Measurements from ENCODE around the gene KIF25. TPM values are rescaled to one million over a fixed set of nuclear protein-coding genes. Genes with fewer than 3 reads are reported as not detected.

Gene KIF25, protein sequence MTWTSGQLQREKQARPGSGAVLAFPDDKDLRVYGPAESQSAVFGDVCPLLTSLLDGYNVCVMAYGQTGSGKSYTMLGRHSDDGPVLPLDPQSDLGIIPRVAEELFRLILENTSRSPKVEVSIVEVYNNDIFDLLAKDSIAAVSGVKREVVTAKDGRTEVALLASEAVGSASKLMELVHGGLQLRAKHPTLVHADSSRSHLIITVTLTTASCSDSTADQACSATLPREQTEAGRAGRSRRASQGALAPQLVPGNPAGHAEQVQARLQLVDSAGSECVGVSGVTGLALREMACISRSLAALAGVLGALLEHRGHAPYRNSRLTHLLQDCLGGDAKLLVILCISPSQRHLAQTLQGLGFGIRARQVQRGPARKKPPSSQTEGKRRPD
- total RNA-seq (not detected), polyA plus RNA-seq (not detected)

DNA sequence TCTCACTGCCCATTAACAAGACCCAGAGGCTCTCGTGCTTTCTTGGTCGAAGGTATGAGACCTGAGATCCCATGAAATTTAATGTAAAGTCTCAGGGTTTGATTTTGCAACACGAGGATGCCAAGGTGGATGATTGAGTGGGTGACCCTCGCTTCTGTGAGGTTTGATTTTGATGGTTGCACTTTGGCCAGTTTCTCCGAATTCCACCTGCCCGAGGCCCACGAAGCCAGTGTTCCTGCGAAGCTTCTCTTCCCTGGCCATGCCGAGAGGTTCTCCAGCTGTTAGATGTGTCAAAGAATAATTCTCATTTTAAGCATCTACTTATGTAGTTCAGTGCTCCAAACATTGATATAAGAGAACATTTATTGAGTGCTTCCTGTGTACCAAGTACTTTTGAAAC lies at the start of gene KIF25:
TSS of gene KIF25 (plus strand) at position 30 of the 400 bp plus-strand sequence. CDS start 31,915 bp downstream, outside the sequence.
- CTCF ChIA-PET = no interaction called here
- H3K27ac Mint-ChIP-seq = no peak within 1 kb of the TSS
- H3K36me3 Mint-ChIP-seq = peaks cover 0 to 4% (median 0%) of the 10 kb centered on the region in 3 donors
- H3K9me3 ChIP-seq (ENCODE audit: low read length) = no peaks in the 10 kb centered on the region
- H3K27ac ChIP-seq (ENCODE audit: low read depth, low read length) = no peak within 1 kb of the TSS
- H3K36me3 ChIP-seq (ENCODE audit: insufficient read depth, low read length) = no peaks in the 10 kb centered on the region
- H3K4me1 ChIP-seq (ENCODE audit: insufficient read depth, low read length) = no peaks in the 10 kb centered on the region
- H3K27me3 ChIP-seq (ENCODE audit: insufficient read depth, low read length, poor library complexity, severe bottlenecking) = no peaks in the 10 kb centered on the region
- no peak within 1 kb of the TSS for H3K4me3 ChIP-seq (ENCODE audit: low read length)
- H3K9me3 Mint-ChIP-seq = peaks cover 0 to 2% (median 0%) of the 10 kb centered on the region in 5 donors
- DNase-seq = no peak
- H3K4me1 Mint-ChIP-seq = no peaks in the 10 kb centered on the region
- POLR2A ChIA-PET = no interaction called here
- no peak within 1 kb of the TSS for H3K4me3 Mint-ChIP-seq
- peaks cover 7 to 10% of the 10 kb centered on the region in 2 donors for H3K27me3 Mint-ChIP-seq

DNA sequence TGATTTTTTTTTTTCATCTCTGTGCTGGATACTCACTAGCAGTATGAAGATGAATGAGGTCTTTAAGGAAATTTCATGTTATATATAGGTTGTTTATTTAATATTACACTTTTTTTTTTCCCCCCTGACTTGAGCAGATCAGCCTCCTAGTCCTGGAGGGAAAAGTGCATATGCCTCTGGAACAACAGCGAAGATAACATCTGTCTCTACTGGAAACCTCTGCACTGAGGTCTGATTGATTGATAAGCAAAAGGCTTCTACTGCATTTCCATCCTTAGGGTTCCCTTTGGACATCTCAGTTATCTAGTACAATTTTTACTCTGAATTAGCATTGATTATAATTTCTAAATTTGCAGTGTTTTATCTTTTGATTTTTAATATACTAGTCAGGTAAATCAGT lies 49.8 kb upstream of the KIF25 start:
- Mint-ChIP-seq H3K36me3 (peaks cover 0 to 16% (median 4%) of the 10 kb centered on the region in 3 donors), H3K9me3 (no peaks in the 10 kb centered on the region), H3K27me3 (no peaks in the 10 kb centered on the region), H3K27ac (no peak overlapping the region), H3K4me3 (no peak overlapping the region), H3K4me1 (no peaks in the 10 kb centered on the region)
- no peaks in the 10 kb centered on the region for H3K9me3 ChIP-seq (ENCODE audit: low read length)
- no peaks in the 10 kb centered on the region for H3K36me3 ChIP-seq (ENCODE audit: insufficient read depth, low read length)
- no peaks in the 10 kb centered on the region for H3K27me3 ChIP-seq (ENCODE audit: insufficient read depth, low read length, poor library complexity, severe bottlenecking)
- no peak overlapping the region for H3K4me3 ChIP-seq (ENCODE audit: low read length)
- H3K27ac ChIP-seq (ENCODE audit: low read depth, low read length) = no peak overlapping the region
- no peaks in the 10 kb centered on the region for H3K4me1 ChIP-seq (ENCODE audit: insufficient read depth, low read length)
- POLR2A ChIA-PET = no interaction called here
- CTCF ChIA-PET = no interaction called here
- no peak for DNase-seq

DNA sequence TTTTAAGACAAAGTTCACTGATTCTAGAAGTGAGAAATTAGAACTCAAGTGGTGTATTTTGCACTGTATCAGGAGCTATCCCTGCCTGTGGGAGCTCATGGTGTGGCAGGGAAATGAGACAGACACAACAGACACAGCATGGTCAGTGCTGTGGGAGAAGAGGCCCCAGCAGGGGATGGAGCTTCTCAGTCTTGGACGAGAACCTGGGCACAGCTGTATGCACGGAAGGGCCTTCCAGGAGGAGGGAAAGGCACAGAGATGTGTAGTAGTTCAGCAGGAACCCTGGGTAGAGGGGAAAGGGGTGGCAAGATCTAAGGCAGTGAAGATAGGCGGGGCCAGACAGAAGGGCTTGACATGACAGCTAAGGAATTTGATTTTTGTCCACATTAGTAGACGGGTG lies 48.8 kb upstream of the KIF25 start:
- no peak for DNase-seq
- Histone ChIP-seq H3K36me3 (ENCODE audit: insufficient read depth, low read length) (no peaks in the 10 kb centered on the region), H3K9me3 (ENCODE audit: low read length) (no peaks in the 10 kb centered on the region), H3K27me3 (ENCODE audit: insufficient read depth, low read length, poor library complexity, severe bottlenecking) (no peaks in the 10 kb centered on the region), H3K4me1 (ENCODE audit: insufficient read depth, low read length) (no peaks in the 10 kb centered on the region), H3K27ac (ENCODE audit: low read depth, low read length) (no peak overlapping the region), H3K4me3 (ENCODE audit: low read length) (no peak overlapping the region)
- H3K27ac Mint-ChIP-seq = no peak overlapping the region
- H3K4me3 Mint-ChIP-seq = no peak overlapping the region
- ChIA-PET CTCF (no interaction called here), POLR2A (no interaction called here)
- no peaks in the 10 kb centered on the region for H3K9me3 Mint-ChIP-seq
- H3K36me3 Mint-ChIP-seq = peaks cover 0 to 16% (median 4%) of the 10 kb centered on the region in 3 donors
- H3K4me1 Mint-ChIP-seq = no peaks in the 10 kb centered on the region
- H3K27me3 Mint-ChIP-seq = no peaks in the 10 kb centered on the region

DNA sequence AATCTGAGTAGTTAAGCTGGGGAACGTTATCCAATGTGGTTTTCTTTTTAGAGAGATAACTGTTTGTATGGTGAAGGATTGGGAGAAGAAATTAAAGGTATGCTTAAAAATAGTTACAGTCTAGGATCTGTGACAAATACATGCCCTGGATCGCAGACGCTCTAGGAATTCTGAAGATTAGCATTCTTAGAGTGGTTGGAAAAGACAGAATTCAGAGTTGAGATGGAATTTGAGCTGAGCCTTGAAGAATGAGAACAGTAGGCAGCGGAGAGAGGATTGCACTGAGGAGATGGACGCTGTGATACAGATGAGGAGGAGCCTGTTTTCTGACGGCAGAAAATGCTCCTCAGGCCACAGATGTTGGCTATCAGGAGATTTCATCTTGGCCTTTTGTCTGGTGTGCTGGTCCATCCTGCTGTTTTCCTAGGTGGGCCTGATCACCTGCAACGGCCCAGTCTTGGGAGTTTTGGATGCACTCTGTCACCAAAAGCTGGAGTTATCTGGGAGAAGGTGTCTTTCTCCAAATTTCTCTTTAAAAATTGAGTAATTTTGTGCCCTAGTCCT lies 48.3 kb upstream of the KIF25 start:
- H3K36me3 Mint-ChIP-seq = peaks cover 0 to 16% (median 4%) of the 10 kb centered on the region in 3 donors
- ChIA-PET POLR2A (no interaction called here), CTCF (no interaction called here)
- H3K4me3 ChIP-seq (ENCODE audit: low read length) = no peak overlapping the region
- no peaks in the 10 kb centered on the region for H3K9me3 Mint-ChIP-seq
- H3K9me3 ChIP-seq (ENCODE audit: low read length) = no peaks in the 10 kb centered on the region
- H3K4me1 Mint-ChIP-seq = no peaks in the 10 kb centered on the region
- no peak overlapping the region for H3K4me3 Mint-ChIP-seq
- H3K36me3 ChIP-seq (ENCODE audit: insufficient read depth, low read length) = no peaks in the 10 kb centered on the region
- DNase-seq = no peak
- H3K4me1 ChIP-seq (ENCODE audit: insufficient read depth, low read length) = no peaks in the 10 kb centered on the region
- H3K27me3 Mint-ChIP-seq = no peaks in the 10 kb centered on the region
- no peaks in the 10 kb centered on the region for H3K27me3 ChIP-seq (ENCODE audit: insufficient read depth, low read length, poor library complexity, severe bottlenecking)
- H3K27ac ChIP-seq (ENCODE audit: low read depth, low read length) = no peak overlapping the region
- no peak overlapping the region for H3K27ac Mint-ChIP-seq

- no peaks in the 10 kb centered on the region for H3K4me1 ChIP-seq (ENCODE audit: insufficient read depth, low read length)
- Mint-ChIP-seq H3K4me3 (no peak overlapping the region), H3K9me3 (no peaks in the 10 kb centered on the region), H3K36me3 (peaks cover 0 to 16% (median 4%) of the 10 kb centered on the region in 3 donors), H3K27me3 (no peaks in the 10 kb centered on the region), H3K4me1 (no peaks in the 10 kb centered on the region), H3K27ac (no peak overlapping the region)
- ChIA-PET CTCF (no interaction called here), POLR2A (no interaction called here)
- H3K4me3 ChIP-seq (ENCODE audit: low read length) = no peak overlapping the region
- no peak for DNase-seq
- no peaks in the 10 kb centered on the region for H3K9me3 ChIP-seq (ENCODE audit: low read length)
- H3K27me3 ChIP-seq (ENCODE audit: insufficient read depth, low read length, poor library complexity, severe bottlenecking) = no peaks in the 10 kb centered on the region
- no peak overlapping the region for H3K27ac ChIP-seq (ENCODE audit: low read depth, low read length)
- no peaks in the 10 kb centered on the region for H3K36me3 ChIP-seq (ENCODE audit: insufficient read depth, low read length)
These were observed 45.5 kb upstream of the KIF25 start for GRCh38 chr6:167951781-167952511.

DNA sequence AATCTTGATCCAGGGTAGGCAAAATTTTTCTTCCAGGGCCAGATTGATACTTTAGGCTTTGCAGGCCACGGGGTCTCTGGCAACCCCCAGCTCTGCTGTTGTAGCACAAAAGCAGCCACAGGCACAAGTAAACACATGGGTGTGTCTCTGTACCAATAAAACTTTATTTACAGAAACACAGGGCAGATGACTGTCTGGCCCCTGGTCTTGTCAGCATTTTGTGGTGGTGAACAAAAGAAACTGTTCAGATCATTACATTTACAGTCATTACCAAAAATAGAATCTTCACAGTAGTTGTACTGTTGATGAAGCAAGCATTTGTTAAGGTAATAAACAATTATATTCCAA lies 45.0 kb upstream of the KIF25 start:
- POLR2A ChIA-PET = no interaction called here
- H3K4me1 Mint-ChIP-seq = no peaks in the 10 kb centered on the region
- H3K36me3 Mint-ChIP-seq = peaks cover 0 to 16% (median 4%) of the 10 kb centered on the region in 3 donors
- no peaks in the 10 kb centered on the region for H3K9me3 Mint-ChIP-seq
- CTCF ChIA-PET = no interaction called here
- Histone ChIP-seq H3K36me3 (ENCODE audit: insufficient read depth, low read length) (no peaks in the 10 kb centered on the region), H3K27ac (ENCODE audit: low read depth, low read length) (no peak overlapping the region), H3K4me3 (ENCODE audit: low read length) (no peak overlapping the region), H3K4me1 (ENCODE audit: insufficient read depth, low read length) (no peaks in the 10 kb centered on the region), H3K9me3 (ENCODE audit: low read length) (no peaks in the 10 kb centered on the region), H3K27me3 (ENCODE audit: insufficient read depth, low read length, poor library complexity, severe bottlenecking) (no peaks in the 10 kb centered on the region)
- H3K27me3 Mint-ChIP-seq = no peaks in the 10 kb centered on the region
- no peak overlapping the region for H3K27ac Mint-ChIP-seq
- H3K4me3 Mint-ChIP-seq = no peak overlapping the region
- DNase-seq = no peak

- Histone ChIP-seq H3K27me3 (ENCODE audit: insufficient read depth, low read length, poor library complexity, severe bottlenecking) (no peaks in the 10 kb centered on the region), H3K9me3 (ENCODE audit: low read length) (no peaks in the 10 kb centered on the region), H3K4me1 (ENCODE audit: insufficient read depth, low read length) (no peaks in the 10 kb centered on the region), H3K36me3 (ENCODE audit: insufficient read depth, low read length) (no peaks in the 10 kb centered on the region), H3K27ac (ENCODE audit: low read depth, low read length) (no peak overlapping the region), H3K4me3 (ENCODE audit: low read length) (no peak overlapping the region)
- no peak for DNase-seq
- no peaks in the 10 kb centered on the region for H3K9me3 Mint-ChIP-seq
- H3K27me3 Mint-ChIP-seq = no peaks in the 10 kb centered on the region
- CTCF ChIA-PET = no interaction called here
- H3K4me3 Mint-ChIP-seq = no peak overlapping the region
- no peak overlapping the region for H3K27ac Mint-ChIP-seq
- H3K36me3 Mint-ChIP-seq = peaks cover 0 to 12% (median 4%) of the 10 kb centered on the region in 3 donors
- POLR2A ChIA-PET = no interaction called here
- H3K4me1 Mint-ChIP-seq = no peaks in the 10 kb centered on the region
These were observed 43.9 kb upstream of the KIF25 start for GRCh38 chr6:167953551-167953950.

DNA sequence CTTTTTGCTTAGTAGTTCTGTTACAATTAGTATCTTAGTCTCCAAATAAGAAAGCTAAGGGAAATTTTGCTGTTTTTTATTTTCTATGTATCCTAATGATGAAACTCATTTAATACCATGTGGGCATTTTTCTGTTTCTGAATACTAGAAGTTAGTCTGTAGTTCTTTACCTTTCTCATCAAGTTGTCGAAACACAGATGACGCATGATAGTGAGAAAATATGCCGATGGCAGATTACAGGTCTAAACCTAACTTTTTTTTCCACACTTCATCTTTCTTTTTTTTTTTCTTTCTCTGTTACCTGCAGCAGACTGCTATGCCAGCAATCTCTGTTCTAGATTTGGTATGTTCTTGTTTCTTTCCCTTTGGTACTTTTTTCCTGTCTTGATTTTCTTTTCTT lies 43.3 kb upstream of the KIF25 start:
- Histone ChIP-seq H3K27ac (ENCODE audit: low read depth, low read length) (no peak overlapping the region), H3K4me1 (ENCODE audit: insufficient read depth, low read length) (no peaks in the 10 kb centered on the region), H3K4me3 (ENCODE audit: low read length) (no peak overlapping the region), H3K27me3 (ENCODE audit: insufficient read depth, low read length, poor library complexity, severe bottlenecking) (no peaks in the 10 kb centered on the region), H3K36me3 (ENCODE audit: insufficient read depth, low read length) (no peaks in the 10 kb centered on the region), H3K9me3 (ENCODE audit: low read length) (no peaks in the 10 kb centered on the region)
- DNase-seq = no peak
- Mint-ChIP-seq H3K9me3 (no peaks in the 10 kb centered on the region), H3K27ac (no peak overlapping the region), H3K4me1 (no peaks in the 10 kb centered on the region), H3K36me3 (peaks cover 0 to 9% (median 4%) of the 10 kb centered on the region in 3 donors), H3K4me3 (no peak overlapping the region), H3K27me3 (no peaks in the 10 kb centered on the region)
- POLR2A ChIA-PET = no interaction called here
- CTCF ChIA-PET = no interaction called here
